ENCODE measurements around the gene EFS. TPM values are rescaled to one million over a fixed set of nuclear protein-coding genes. Genes with fewer than 3 reads are reported as not detected.

Gene EFS
- total RNA-seq, 4 donors from 2014 or later, result 0.60 to 10.5 (median 3.3) TPM

DNA sequence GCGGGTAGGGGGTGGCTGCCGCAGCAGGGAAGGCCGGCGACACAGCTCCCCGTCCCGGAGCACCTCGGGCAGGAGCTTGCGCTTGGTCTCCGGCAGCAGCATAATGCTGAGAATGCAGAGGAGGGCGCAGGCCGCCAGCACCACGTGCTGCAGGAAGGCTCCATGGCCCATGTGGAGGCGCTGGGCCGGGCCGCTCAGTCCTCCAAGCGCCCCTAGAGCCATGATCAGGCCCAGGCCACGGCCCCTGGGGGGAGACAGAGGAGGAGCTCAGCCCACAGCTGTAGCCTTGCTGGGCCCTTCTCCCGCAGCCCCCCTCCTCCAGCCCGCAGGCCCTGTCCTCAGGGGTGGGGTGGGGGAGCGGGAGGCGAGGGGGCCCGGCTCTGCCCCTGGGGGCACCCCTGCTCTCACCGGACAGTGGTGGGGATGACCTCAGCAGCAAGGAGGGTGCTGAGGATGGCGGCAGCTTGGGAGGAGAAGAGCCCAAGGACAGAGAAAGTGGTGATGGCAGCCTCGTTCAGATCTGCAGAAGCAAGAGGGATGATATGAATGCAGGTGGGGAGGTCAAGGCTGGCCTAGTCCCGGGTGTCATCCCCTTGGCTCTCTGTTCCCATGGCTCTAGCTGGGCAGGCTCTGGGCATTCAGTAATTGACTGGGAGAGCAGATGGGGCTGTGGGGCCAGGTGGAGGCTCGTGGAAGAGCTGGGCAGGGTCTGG lies 18.1 kb downstream of the EFS start:
- WGBS, 2 donors (ENCODE audit: low coverage in 1 of 2), result 60 to 94% methylated on average over 1 to 22 of the region's 27 CpGs
- Histone ChIP-seq H3K27me3 (peaks cover 16% of the 10 kb centered on the region), H3K4me1 (peaks cover 3 to 4% (median 3%) of the 10 kb centered on the region in 4 donors), H3K4me3 (no peak overlapping the region), H3K36me3 (no peaks in the 10 kb centered on the region), H3K27ac (no peak overlapping the region), H3K9me3 (no peaks in the 10 kb centered on the region)
- TF ChIP-seq, protein P1, sequence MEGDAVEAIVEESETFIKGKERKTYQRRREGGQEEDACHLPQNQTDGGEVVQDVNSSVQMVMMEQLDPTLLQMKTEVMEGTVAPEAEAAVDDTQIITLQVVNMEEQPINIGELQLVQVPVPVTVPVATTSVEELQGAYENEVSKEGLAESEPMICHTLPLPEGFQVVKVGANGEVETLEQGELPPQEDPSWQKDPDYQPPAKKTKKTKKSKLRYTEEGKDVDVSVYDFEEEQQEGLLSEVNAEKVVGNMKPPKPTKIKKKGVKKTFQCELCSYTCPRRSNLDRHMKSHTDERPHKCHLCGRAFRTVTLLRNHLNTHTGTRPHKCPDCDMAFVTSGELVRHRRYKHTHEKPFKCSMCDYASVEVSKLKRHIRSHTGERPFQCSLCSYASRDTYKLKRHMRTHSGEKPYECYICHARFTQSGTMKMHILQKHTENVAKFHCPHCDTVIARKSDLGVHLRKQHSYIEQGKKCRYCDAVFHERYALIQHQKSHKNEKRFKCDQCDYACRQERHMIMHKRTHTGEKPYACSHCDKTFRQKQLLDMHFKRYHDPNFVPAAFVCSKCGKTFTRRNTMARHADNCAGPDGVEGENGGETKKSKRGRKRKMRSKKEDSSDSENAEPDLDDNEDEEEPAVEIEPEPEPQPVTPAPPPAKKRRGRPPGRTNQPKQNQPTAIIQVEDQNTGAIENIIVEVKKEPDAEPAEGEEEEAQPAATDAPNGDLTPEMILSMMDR (IDR thresholded peaks at IDR 0.05), result no peak
- TF ChIP-seq EP300 (IDR thresholded peaks at IDR 0.05; ENCODE audit: low read depth), result no peak
- TF ChIP-seq POLR2AphosphoS5 (IDR thresholded peaks at IDR 0.05), result no peak
- no peak for TF ChIP-seq POLR2A (IDR thresholded peaks at IDR 0.05)
- intact Hi-C loops (cut with DNase I; ENCODE audit: low total_unique reads), result no loop called here
- no peak for DNase-seq
- in situ Hi-C loops (cut with MboI; ENCODE audit: low pct_ligation_motif_present in 1 of 4, low pct_unique_long_range_greater_than_20kb in 1 of 4, low sequenced_read_pairs in 3 of 4), result loop anchor here in 2 of 4 donors (25.0 kb wide), 1 partner anchor 215 kb away; the partner anchor contains the start of genes AP1G2 (in 2 of the 2), THTPA (in 2 of the 2) and ZFHX2 (in 2 of the 2)

DNA sequence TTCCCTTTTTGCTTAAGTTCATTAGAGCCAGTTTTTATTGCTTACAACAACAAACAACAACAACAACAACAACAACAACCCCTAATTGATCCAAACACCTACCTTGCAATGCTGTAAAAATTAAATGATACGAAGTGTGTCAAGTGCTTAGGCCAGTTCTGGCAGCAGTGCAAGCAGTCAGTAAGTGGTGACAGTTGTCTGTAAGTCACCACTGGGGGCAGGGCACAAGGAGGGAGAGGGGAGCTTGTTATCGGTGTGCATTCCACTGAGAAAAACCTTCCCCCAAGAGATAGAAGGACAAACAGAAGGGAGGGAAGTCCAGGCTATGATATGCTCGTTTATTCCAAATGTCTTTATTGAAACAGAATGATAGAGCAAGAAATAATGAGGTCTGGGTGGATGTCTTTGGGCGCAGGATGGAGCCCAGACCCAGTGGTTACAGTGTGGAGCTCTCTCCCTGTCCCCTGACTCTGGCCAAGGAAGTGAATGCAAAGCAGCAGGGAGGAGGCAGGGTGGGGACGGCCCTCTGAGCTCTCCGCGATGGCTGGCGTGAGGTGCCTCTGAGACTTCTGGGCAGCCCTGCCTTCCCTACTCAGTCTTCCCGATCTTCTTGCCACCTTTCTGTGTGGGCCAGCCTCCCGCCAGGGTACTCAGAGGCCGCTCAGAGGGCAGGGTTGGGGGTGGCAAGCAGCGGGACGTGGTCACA lies 18.8 kb downstream of the EFS start:
- in situ Hi-C loops (cut with MboI; ENCODE audit: low pct_ligation_motif_present in 1 of 4, low pct_unique_long_range_greater_than_20kb in 1 of 4, low sequenced_read_pairs in 3 of 4) (loop anchor here in 2 of 4 donors (25.0 kb wide), 1 partner anchor 216 kb away; the partner anchor contains the start of genes AP1G2 (in 2 of the 2), THTPA (in 2 of the 2) and ZFHX2 (in 2 of the 2)), intact Hi-C loops (cut with DNase I; ENCODE audit: low total_unique reads) (no loop called here)
- no peak for TF ChIP-seq POLR2A (IDR thresholded peaks at IDR 0.05)
- no peak for TF ChIP-seq POLR2AphosphoS5 (IDR thresholded peaks at IDR 0.05)
- TF ChIP-seq, protein P1 (IDR thresholded peaks at IDR 0.05), result no peak
- no peak overlapping the region for H3K4me3 ChIP-seq
- no peaks in the 10 kb centered on the region for H3K36me3 ChIP-seq
- no peaks in the 10 kb centered on the region for H3K9me3 ChIP-seq
- H3K27ac ChIP-seq, result no peak overlapping the region
- 60 to 81% methylated on average over 3 to 13 of the region's 13 CpGs for WGBS, 2 donors (ENCODE audit: low coverage in 1 of 2)
- H3K27me3 ChIP-seq, result peaks cover 9% of the 10 kb centered on the region
- no peak for DNase-seq
- H3K4me1 ChIP-seq, result no peaks in the 10 kb centered on the region

DNA sequence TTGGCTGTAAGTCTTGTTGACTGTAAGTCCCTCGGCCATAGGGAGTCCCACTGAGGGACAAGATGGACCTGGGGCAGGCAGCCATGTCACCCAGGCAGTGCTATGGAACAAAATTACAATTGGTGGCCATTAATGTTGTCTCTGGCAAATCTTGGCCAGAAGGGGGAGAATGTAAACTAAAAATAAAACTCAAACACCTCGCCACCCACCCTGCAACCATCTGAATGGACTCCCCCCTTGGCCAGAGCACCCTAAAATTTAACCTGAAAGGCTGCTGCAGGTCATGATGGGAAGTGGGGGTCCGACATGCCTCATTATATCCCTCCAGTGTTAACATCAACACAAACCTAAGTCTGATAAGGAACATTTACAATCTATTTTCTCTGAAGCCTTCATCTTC lies 20.5 kb downstream of the EFS start:
- in situ Hi-C loops (cut with MboI; ENCODE audit: low pct_ligation_motif_present in 1 of 4, low pct_unique_long_range_greater_than_20kb in 1 of 4, low sequenced_read_pairs in 3 of 4), result loop anchor here in 2 of 4 donors (25.0 kb wide), 1 partner anchor 218 kb away; the partner anchor contains the start of genes AP1G2 (in 2 of the 2), THTPA (in 2 of the 2) and ZFHX2 (in 2 of the 2)
- no peak overlapping the region for H3K4me3 ChIP-seq
- TF ChIP-seq POLR2A (IDR thresholded peaks at IDR 0.05), result no peak
- intact Hi-C loops (cut with DNase I; ENCODE audit: low total_unique reads), result no loop called here
- 48 to 63% methylated on average over 3 of the region's 3 CpGs for WGBS, 2 donors (ENCODE audit: low coverage in 1 of 2)
- no peaks in the 10 kb centered on the region for H3K36me3 ChIP-seq
- peaks cover 5% of the 10 kb centered on the region for H3K27me3 ChIP-seq
- H3K27ac ChIP-seq, result no peak overlapping the region
- H3K9me3 ChIP-seq, result peaks cover 0 to 4% of the 10 kb centered on the region in 2 donors
- H3K4me1 ChIP-seq, result no peaks in the 10 kb centered on the region
- no peak for DNase-seq

DNA sequence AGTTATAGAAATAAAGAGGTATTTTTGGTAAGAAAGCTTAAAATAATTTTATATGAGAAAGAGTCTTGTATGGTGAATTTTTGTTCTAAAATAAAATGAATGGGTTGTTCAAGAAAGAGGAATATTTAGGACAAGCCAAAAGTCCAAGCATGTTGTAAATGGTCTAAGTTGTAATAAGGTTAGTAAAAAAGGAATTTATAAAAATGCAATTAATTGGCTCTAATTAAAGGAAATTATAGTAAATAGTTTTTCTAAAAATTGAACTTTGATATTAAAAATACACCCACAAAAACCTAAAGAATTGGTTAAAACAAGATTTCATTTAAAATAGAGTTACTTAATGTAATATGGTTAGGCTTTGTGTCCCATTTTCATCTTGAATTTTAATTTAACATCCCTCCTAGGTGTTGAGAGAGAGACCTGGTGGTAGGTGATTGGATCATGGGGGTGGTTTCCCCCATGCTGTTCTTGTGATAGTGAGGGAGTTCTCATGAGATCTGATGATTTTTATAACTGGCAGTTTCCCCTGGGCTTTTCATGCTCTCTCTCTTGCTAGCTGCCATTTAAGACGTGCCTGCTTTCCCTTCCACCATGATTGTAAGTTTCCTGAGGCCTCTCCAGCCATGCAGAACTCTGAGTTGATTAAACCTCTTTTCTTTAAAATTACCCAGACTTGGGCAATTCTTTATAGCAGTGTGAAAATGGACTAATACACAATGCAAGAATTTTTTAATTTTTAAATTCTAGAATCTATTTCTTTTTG lies 25.3 kb downstream of the EFS start:
- in situ Hi-C loops (cut with MboI; ENCODE audit: low pct_ligation_motif_present in 1 of 4, low pct_unique_long_range_greater_than_20kb in 1 of 4, low sequenced_read_pairs in 3 of 4), result loop anchor here in 2 of 4 donors (25.0 kb wide), 1 partner anchor 223 kb away; the partner anchor contains the start of genes AP1G2 (in 2 of the 2), THTPA (in 2 of the 2) and ZFHX2 (in 2 of the 2)
- DNase-seq, result no peak
- peaks cover 0 to 4% of the 10 kb centered on the region in 2 donors for H3K9me3 ChIP-seq
- intact Hi-C loops (cut with DNase I; ENCODE audit: low total_unique reads), result no loop called here
- H3K4me1 ChIP-seq, result no peaks in the 10 kb centered on the region
- no peak overlapping the region for H3K27ac ChIP-seq
- H3K4me3 ChIP-seq, result no peak overlapping the region
- WGBS, 2 donors (ENCODE audit: low coverage in 1 of 2), result 40 to 76% methylated on average over 1 of the region's 1 CpG
- peaks cover 9% of the 10 kb centered on the region for H3K27me3 ChIP-seq
- H3K36me3 ChIP-seq, result no peaks in the 10 kb centered on the region
- TF ChIP-seq POLR2A (IDR thresholded peaks at IDR 0.05) (no peak), POLR2AphosphoS5 (IDR thresholded peaks at IDR 0.05) (no peak), EP300 (IDR thresholded peaks at IDR 0.05; ENCODE audit: low read depth) (no peak)
- TF ChIP-seq, protein P1 (IDR thresholded peaks at IDR 0.05), result no peak

Measured in transverse colon (tissue), 4 donors.